Measurements from ENCODE around the gene ATP23.
A peak's percentile ranks its signal among the peaks of the same experiment; 100 is the strongest.

Gene ATP23

GRCh38 chr12:57908511-57908910, 32.9 kb upstream of the ATP23 start:
- no peak for DNase-seq (ENCODE audit: low read depth)

GRCh38 chr12:57909056-57909455, 32.3 kb upstream of the ATP23 start:
- no peak for DNase-seq (ENCODE audit: low read depth)

DNA sequence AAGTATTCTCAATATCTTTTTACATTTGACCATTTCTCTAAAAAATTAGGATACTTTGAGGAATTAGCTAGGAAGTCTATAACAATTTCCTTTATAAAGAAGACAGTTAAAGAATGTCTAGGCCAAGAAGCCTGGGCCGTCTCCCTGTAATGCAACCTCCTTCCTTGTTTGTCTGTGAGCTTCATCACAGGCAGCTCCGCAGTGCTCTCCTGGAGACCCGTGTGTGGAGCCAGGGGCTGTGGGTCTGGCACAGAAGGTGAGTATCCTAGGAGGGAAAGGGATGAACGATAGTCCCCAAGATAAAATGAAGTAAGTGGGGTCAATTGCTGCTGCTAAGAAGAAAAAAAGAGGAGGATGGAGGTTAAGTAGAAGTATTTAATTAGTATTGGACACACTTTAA, 31.8 kb upstream of the ATP23 start:
- DNase-seq (ENCODE audit: low read depth), result no peak

GRCh38 chr12:57918147-57918546, 23.2 kb upstream of the ATP23 start:
- no peak for DNase-seq (ENCODE audit: low read depth)

- no peak for DNase-seq (ENCODE audit: low read depth)
These were observed 14.3 kb upstream of the ATP23 start for GRCh38 chr12:57927086-57927485.

- DNase-seq (ENCODE audit: low read depth), result no peak
These were observed 12.1 kb upstream of the ATP23 start for GRCh38 chr12:57929092-57929830.

DNA sequence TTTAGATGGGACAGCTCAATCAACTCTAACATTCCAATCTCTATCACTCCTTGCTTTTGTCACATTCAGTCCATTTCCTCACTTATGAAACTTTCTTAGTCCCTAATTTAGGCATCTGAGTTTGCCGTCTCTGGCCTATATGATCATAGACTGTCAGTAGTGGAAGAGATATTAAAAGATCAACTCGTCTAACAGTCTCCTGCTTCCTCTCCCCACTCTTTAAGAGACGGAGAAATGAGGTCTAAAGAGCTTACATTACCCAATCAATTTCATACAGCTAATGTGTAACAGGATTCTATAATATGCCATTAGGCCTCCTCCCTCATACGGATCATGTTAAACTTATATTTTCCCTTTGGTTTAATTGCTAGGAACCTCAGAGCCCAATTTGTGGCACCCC, 6.5 kb upstream of the ATP23 start:
- no peak for DNase-seq (ENCODE audit: low read depth)

- DNase-seq (ENCODE audit: low read depth), result peak; percentile 7
These were observed 6.0 kb upstream of the ATP23 start for GRCh38 chr12:57935331-57935730.

DNA sequence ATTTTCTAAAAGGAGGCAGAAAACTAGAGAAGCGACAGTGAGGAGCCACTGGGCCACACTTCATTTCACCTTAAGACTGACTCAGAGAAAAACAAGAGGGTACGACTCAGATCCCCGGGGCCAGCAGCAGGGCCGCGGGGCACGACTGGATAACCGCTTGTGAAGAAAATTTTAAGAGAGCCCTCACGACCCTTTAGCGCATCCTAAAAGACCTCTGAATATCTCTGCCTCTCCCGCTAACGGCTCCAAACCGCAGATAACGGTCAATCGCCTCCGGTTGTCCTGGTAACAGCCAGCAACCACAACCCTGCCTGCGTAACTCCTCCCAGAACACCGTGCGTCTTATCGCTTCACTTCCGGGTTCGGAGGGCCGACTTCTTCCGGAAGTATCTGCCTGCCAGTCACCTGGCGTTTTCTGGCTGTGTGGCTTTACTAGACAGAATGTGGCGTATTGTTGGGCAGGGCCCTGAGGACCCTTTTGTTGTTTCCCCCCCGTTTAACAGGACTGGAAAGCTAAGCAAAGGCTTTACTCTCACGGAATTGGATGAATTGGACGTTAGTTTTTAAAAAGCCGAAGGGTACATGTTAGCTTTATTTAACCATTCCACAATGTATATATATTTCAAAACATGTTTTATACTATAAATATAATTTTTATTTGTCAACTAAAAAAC, 5.4 kb upstream of the ATP23 start:
- DNase-seq (ENCODE audit: low read depth), result peak; percentile 96

GRCh38 chr12:57936513-57936883, 4.9 kb upstream of the ATP23 start:
- DNase-seq (ENCODE audit: low read depth), result no peak

GRCh38 chr12:57939291-57939690, 2.1 kb upstream of the ATP23 start:
- no peak for DNase-seq (ENCODE audit: low read depth)

- DNase-seq (ENCODE audit: low read depth), result peak; percentile 13
These were observed 1.1 kb upstream of the ATP23 start for GRCh38 chr12:57940052-57940914.

DNA sequence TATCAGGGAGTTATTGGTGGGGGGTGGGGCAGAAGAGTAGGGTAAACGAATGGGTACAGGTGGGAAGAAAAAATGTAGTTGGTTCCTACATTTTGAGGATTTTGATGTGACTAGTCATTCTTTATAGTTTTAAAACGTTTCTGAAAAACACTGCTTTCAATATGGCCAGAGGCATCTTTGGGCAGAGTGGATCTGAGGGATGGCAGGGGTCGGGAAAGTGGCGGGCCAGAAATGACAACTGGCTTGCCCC, 527 bp upstream of the ATP23 start:
- DNase-seq (ENCODE audit: low read depth), result no peak

DNA sequence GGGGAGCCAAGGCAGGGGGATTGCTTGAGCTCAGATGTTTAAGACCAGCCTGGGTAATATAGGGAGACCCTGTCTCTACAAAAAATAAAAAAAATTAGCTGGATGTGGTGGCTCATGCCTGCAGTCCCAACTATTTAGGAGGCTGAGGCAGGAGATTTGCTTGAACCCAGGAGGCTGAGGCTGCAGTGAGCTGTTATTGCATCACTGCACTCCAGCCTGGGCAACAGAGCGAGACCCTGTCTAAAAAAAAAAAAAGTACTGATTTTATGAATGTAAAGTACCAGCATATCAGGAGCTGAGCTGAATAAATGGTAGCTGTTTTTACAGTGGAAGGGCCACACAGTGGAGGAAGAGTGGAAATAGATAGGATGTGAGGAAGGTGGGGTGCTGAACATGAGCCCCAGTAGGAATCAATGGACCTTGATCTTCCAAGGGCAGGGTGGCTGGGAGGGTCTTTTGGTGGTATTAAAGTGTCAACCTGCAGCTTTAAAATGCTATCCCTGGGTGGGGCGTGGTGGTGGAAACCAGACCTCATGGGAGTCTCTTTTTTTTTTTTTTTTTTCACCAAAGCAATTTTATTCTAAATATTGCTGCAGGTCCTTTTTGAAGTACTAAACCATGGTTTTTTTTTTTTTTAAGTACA, 2.2 kb downstream of the ATP23 start:
- no peak for DNase-seq (ENCODE audit: low read depth)

DNA sequence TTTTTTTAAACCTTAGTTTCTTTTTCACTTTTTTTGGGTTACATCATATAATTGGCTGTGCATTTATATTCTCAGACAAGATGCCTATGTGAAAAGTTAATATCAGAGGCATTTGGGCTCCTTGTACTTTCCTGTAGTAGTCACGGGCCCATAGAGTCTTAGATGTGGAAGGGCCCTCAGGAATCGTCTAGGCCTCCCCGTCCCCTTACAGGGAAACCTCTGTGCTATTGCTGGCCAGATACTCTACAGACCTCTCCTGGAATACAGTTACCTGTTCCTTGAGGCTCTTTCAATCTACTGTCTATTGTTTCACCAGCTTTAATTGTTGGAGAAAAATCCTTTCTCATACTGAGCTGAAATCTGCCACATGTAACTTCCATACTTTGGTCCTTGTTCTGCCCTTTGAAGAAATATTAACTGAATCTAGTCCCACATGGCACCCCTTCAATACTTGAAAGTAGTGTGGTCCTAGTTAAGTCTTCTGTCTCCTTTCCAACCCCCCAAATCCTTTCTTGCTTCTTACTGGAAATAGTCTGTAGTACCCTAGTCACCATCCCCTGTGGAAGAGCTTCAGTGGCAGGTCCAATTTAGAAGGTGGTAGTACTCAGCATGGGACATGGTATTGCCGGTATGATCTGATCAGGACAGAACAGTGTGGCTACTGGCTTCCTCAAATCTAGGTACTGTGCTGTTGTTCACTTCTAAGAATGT, 3.1 kb downstream of the ATP23 start:
- no peak for DNase-seq (ENCODE audit: low read depth)

- no peak for DNase-seq (ENCODE audit: low read depth)
These were observed 11.4 kb downstream of the ATP23 start for GRCh38 chr12:57952766-57953165.

DNA sequence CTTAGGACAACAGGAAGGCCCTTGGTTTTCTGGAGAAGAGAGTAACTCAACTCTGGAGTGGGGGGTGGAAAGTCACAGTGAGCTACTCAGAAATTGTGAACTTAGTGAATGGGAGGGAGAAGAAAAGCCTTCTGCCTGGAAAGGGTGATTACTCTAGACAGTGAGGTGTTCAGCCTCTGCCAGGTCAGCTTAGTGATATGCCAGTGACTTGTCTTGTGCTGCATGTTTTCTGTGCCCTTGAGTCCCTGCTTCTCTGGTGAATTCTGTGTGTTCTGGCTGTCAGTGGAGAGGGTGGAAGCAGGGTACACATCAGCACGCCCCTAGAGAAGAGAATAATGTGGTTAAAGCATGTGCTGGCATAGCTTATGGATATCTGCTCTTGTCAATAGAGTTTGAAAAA, 13.4 kb downstream of the ATP23 start:
- no peak for DNase-seq (ENCODE audit: low read depth)

DNA sequence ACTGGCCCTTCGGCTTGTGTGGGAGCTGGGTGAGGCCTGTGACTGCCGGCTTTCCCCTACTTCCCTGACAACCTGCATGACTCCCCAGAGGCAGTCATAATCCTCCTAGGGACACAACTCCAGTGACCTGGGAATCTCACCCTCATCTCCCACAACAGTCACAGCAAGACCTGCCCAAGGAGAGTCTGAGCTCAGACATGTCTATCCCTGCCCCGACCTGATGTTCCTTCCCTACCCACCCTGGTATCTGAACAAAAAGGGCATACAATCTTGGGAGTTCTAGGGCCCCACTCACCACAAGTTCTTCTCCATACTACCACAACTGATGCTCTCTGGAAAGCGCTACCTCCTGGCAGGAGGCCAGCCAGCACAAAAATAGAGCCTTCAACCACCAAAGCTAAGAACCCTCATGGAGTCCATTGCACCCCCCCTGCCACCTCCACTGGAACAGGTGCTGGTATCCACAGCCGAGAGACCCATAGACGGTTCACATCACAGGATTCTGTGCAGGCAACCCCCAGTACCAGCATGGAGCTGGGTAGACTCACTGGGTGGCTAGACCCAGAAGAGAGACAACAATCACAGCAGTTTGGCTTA, 16.8 kb downstream of the ATP23 start:
- DNase-seq (ENCODE audit: low read depth), result no peak

DNA sequence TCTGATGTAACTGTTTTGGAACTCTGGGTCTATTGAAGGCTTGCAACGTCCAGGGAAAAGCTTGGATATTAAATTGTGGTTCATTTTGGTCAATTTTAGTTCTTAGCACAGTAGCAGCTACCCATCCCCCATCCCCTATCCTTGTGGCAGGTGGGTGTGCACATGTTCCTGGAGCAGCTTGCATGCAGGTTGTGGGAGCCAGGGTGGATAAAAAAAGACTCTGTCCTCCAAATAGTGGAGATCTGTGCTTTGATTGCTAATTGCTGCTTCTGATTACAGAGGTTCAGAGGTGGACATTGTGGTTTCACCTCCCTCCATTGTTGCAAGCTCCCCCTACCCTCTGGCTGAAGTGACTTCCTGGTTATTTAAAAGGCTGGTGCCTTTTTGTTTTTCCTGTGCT, 23.1 kb downstream of the ATP23 start:
- no peak for DNase-seq (ENCODE audit: low read depth)

DNA sequence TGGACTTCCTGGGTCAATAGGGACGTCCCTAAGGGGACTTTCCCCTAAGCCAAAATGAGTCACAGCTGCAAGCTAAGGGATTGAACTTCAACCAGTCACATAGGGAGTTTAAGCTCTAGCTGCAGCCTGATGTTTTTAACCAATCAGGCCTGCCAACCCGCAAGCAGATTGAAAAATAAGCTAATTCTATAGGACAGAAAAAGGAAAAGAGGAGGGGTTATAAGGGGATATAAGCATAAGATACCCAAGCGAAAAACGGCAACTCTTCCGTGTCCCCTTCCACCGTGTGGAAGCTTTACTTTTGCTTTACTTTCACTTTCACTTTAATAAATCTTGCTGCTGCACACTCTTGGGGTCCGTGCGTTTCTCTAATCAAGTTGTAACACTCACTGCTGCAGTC, 24.4 kb downstream of the ATP23 start:
- DNase-seq (ENCODE audit: low read depth), result peak; percentile 27

DNA sequence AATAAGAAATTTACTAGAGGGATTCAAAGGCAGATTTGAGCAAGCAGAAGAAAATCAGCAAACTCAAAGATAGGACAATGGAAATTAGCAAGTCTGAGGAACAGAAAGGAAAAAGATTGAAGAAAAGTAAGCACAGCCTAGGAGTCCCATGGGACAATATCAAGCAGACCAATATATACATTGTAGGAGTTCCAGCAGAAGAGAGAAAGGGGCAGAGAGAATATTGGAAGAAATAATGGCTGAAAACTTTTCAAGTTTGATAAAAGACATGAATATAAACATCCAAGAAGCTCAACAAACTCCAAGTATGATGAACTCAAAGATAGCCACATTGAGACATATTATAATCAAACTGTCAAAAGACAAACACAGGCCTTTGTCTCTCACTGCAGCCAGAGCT, 25.2 kb downstream of the ATP23 start:
- no peak for DNase-seq (ENCODE audit: low read depth)

Measured in ELR (cell line).